D721Med (cell line): Measurements from ENCODE around the gene CNOT4.
"Not testable (repeated sequence)": the region's sequence is repeated elsewhere in the genome, so short reads cannot be mapped to it uniquely, and the experiment has no call there.

Experiments
- DNase-seq: peaks from one replicate; pipeline ENCODE4 v3.0.0; 2011; ENCODE audit warnings: low spot score; ENCODE audit not compliant: insufficient read length
- FAIRE-seq: peaks from 2 replicates; lab custom pipeline; 2011; peaks lifted over from hg19 to GRCh38; lab: Jason Lieb, UNC
- CTCF ChIP-seq: IDR thresholded peaks from 2 replicates; pipeline ENCODE4 v1.5.1; 2012; ENCODE audit warnings: mild to moderate bottlenecking, control low read depth; ENCODE audit not compliant: insufficient read depth; ENCODE audit errors: missing control alignments

CNOT4 gene

GRCh38 chr7:135326636-135327280, 183.1 kb downstream of the CNOT4 start:
- TF ChIP-seq CTCF, result no peak
- FAIRE-seq, result no peak
- DNase-seq, result no peak

- no peak for TF ChIP-seq CTCF
- DNase-seq, result no peak
- no peak for FAIRE-seq
These were observed 187.1 kb downstream of the CNOT4 start for GRCh38 chr7:135322571-135323340.

DNA sequence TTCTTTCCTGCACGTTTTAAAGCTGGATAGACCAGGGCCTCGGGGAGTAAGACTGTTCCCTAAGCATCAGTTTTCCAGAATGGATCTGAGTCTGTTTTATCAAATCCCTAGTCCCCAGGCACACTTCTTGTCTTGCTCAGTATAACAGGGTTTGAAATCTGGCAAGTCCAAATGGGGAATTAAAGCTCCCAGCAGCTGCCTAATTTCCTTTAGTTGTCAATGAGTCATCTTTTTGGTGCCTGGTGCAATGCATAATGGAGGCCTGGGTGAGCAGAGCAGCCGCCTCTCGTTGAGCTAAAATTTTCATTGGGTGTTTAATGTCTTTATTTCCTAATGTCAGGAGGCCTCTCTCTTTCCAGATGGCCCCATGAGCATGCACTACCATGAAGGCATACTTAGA, 188.3 kb downstream of the CNOT4 start:
- DNase-seq (no peak), FAIRE-seq (no peak)
- TF ChIP-seq CTCF, result no peak

DNA sequence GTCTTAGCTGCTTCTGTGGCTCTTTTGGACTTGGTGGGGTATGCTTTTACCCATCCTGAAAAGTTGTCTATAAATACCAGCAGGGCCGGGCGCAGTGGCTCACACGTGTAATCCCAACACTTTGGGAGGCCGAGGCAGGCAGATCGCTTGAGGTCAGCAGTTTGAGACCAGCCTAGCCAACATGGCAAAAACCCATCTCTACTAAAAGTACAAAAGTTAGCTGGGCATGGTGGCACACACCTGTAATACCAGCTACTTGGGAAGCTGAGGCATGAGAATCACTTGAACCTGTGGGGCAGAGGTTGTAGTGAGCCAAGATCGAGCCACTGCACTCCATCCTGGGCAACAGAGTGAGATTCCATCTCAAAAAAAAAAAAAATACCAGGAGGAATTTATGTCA, 188.9 kb downstream of the CNOT4 start:
- not testable (repeated sequence) for DNase-seq, FAIRE-seq

- DNase-seq (no peak), FAIRE-seq (no peak)
- no peak for TF ChIP-seq CTCF
These were observed 189.6 kb downstream of the CNOT4 start for GRCh38 chr7:135320268-135320667.

- DNase-seq, result no peak
- FAIRE-seq, result no peak
- TF ChIP-seq CTCF, result no peak
These were observed 192.1 kb downstream of the CNOT4 start for GRCh38 chr7:135317676-135318325.

DNA sequence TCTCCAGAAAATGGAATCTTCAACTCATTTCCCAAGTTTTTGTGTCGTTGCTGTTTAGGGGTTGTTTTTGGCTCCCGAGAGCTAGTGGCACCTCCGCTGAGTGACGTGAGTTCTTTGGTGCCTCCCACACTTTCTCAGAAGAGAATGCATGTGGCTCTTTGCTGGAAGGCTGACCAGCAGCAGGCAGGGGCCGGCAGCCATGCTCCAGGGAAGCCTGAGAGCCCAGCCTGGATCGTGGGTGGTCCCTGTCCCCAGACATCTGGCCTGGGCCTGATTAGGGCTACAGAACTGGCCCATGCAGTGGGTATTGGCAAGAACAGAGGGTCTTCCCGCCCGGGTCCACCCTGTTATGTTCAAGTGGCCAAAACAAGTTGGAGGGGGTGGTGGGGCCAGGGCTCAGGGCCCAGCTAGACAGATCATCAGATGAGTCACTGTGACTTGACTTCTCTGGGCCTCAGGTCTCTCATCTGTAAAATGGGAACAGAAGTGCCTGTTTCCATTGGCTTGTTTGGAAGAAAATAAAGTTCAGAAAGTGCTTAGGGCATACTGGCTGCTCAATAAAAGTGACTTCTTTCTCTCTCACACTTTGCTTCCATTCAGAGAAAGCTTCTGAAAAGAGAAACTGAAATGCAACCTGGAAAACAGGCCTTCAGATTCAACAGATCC, 193.1 kb downstream of the CNOT4 start:
- DNase-seq, result no peak
- FAIRE-seq, result no peak
- no peak for TF ChIP-seq CTCF
